ENCODE results near the gene VSIG4. TPM values are rescaled to one million over a fixed set of nuclear protein-coding genes. Genes with fewer than 3 reads are reported as not detected.
A peak's percentile ranks its signal among the peaks of the same experiment; 100 is the strongest.
"Not testable (repeated sequence)": the region's sequence is repeated elsewhere in the genome, so short reads cannot be mapped to it uniquely, and the experiment has no call there.

VSIG4 gene
- total RNA-seq, 1 donor from 2014 or later, result 65.1 TPM

GRCh38 chrX:65994519-65995506, 45.1 kb downstream of the VSIG4 start:
- intact Hi-C loops (cut with DNase I), result no loop called here
- DNase-seq (ENCODE audit: missing footprints) (no peak), ATAC-seq (no peak)

GRCh38 chrX:65993915-65994460, 45.9 kb downstream of the VSIG4 start:
- intact Hi-C loops (cut with DNase I), result no loop called here
- DNase-seq (ENCODE audit: missing footprints) (no peak), ATAC-seq (no peak)

DNA sequence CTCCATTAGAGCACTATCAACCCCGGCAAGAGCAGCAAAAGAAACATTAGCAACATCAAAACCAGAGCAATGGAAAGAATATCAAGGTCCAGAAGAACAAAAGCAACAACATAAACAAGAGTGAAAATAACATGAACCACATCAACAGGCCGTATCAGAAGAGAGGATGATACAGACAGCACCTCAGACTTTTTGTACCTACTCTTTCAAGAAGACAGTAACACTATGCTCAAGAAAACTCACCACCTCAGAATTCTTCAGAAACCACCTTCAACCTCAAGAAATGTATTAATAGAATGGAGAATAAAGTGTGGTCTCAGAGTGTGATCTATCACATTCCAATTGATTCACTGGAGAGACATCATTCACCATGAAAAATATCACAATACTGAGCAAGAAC, 46.5 kb downstream of the VSIG4 start:
- ATAC-seq, result no peak
- no peak for DNase-seq (ENCODE audit: missing footprints)
- intact Hi-C loops (cut with DNase I), result no loop called here

GRCh38 chrX:65990702-65991101, 49.2 kb downstream of the VSIG4 start:
- DNase-seq (ENCODE audit: missing footprints) (no peak), ATAC-seq (no peak)
- intact Hi-C loops (cut with DNase I), result no loop called here

DNA sequence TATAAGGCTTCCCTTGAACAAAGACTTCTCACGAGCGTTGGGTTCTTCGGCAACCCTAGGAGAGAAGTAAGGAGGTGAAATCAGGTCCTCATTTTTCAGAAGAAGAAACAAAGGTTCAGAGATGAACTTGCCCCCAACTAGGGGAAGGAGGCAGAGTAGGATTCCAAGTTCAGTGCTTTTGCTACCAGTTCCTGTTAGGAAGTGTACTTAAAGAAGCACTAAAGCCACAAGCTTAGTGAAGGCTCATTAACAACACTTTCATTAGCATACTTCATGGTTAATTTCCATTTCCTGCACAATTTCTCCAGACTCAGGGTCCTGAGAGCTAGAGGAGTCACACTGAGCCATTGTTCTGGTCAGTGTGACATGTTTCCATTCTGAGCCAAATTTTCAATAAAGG, 52.1 kb downstream of the VSIG4 start:
- ATAC-seq (no peak), DNase-seq (ENCODE audit: missing footprints) (no peak)
- intact Hi-C loops (cut with DNase I), result loop anchor here (5.0 to 10.0 kb wide), 2 partner anchors 243 to 391 kb away; no protein-coding TSS in a partner anchor

GRCh38 chrX:65985922-65986588, 53.8 kb downstream of the VSIG4 start:
- DNase-seq (ENCODE audit: missing footprints), result no peak
- intact Hi-C loops (cut with DNase I), result loop anchor here (1.0 to 10.0 kb wide), 3 partner anchors 241 to 404 kb away; no protein-coding TSS in a partner anchor
- ATAC-seq, result peak; percentile 78

- ATAC-seq, result no peak
- intact Hi-C loops (cut with DNase I), result loop anchor here (5.0 to 10.0 kb wide), 2 partner anchors 240 to 388 kb away; no protein-coding TSS in a partner anchor
- no peak for DNase-seq (ENCODE audit: missing footprints)
These were observed 54.7 kb downstream of the VSIG4 start for GRCh38 chrX:65985211-65985610.

GRCh38 chrX:65977161-65977560, 62.7 kb downstream of the VSIG4 start:
- ATAC-seq; DNase-seq (ENCODE audit: missing footprints); intact Hi-C loops (cut with DNase I): not testable (repeated sequence)

- intact Hi-C loops (cut with DNase I), result no loop called here
- no peak for DNase-seq (ENCODE audit: missing footprints)
These were observed 63.7 kb downstream of the VSIG4 start for GRCh38 chrX:65976161-65976560.

DNA sequence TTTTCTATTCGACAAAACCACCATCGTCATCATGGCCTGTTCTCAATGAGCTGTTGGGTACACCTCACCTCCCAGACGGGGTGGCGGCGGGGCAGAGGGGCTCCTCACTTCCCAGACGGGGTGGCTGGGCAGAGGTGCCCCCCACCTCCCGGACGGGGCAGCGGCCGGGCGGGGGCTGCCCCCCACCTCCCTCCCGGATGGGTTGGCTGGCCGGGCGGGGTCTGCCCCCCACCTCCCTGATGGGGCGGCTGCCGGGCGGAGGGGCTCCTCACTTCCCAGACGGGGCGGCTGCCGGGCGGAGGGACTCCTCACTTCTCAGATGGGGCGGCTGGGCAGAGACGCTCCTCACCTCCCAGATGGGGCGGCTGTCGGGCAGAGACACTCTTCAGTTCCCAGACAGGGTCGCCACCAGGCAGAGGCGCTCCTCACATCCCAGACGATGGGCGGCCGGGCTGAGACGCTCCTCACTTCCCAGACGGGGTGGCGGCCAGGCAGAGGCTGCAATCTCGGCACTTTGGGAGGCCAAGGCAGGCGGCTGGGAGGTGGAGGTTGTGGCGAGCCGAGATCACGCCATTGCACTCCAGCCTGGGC, 64.6 kb downstream of the VSIG4 start:
- ATAC-seq; DNase-seq (ENCODE audit: missing footprints); intact Hi-C loops (cut with DNase I): not testable (repeated sequence)

More at GRCh38 chrX:65976161-65976560, 63.7 kb downstream of the VSIG4 start:
- no peak for ATAC-seq

Other genes with a start within 250 kb of the VSIG4 start
- gene HEPH, start 124.2 kb upstream of the VSIG4 start, total RNA-seq, result 8.0 TPM